KG1 (cell line): ENCODE results near the gene CPO.

ENCODE experiments used
- DNase-seq: peaks from one replicate; lab custom pipeline; 2025; lab: John Stamatoyannopoulos, UW

Gene CPO

DNA sequence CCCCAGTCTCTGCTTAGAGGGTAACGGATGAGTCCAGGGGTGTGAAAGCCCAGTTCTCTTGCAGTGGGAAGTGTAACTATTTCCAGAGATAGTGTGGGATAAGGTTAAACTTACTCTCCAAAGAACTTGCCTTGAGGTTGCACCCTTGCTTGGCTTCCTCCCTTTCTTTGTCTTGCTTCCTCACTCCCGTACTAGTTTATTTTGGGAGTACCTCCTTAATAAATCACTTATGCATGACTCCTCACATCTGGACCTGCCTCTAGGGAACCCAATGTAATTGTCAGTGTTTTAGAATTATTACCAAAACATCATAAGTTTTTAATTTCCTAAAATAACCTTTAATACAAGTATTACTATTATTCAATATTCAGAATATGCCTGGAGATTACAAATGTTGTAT, 35.2 kb downstream of the CPO start:
- DNase-seq, result no peak

DNA sequence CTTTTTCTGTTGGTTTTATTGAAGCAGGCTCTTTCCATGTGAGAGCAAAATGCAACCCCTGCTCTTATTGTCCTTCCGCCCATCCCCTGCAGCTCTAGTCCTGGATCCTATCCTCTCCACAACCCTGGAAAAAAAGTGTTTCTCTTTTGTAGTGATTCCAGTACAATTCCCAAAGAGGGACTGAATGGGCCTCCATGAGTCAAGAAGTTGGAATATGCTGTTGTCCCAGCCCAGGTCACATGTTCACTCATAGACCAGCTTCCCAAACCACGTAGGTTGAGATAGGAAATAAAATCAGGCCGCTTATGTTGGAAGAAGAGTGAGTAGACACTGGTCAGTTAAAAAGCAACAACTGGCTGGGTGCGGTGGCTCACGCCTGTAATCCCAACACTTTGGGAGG, 39.4 kb downstream of the CPO start:
- DNase-seq, result no peak

DNA sequence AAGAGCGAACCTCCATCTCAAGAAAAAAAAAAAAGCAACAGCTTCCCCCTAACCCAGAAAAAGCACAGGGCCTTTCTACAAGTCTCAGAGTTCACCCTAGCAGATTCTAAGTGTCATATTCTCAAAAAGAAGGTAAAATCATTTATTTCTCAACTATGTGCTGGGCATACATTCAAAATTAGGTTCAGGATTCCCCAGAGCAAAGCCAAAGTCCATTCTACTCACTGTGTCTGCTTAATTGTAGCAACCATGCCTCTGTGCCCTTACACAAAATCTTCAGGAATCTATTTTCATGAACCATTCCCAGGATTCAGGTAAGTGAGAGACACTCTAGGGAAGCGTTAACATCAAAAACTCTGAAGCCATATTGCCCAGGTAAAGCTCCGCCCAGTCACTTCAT, 40.0 kb downstream of the CPO start:
- DNase-seq, result no peak

DNA sequence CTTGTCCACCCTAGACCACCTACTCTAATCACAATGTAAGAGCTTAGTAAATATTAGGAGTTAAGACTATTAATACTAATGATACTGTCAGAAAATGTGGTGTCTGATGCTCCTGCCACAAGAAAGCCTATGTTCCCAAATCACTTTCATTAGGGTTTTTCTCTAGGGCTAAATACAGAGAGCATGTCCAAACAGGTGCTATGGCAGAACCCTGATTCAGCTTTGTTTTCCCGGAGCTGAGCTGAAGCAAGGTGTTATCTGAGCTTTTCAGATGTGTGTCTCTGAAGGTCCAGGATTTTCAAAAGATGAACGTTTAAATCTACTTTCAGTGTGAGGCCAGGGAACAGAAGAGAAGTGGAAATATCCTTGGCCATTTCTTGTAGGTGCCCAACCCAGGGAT, 40.6 kb downstream of the CPO start:
- no peak for DNase-seq

DNA sequence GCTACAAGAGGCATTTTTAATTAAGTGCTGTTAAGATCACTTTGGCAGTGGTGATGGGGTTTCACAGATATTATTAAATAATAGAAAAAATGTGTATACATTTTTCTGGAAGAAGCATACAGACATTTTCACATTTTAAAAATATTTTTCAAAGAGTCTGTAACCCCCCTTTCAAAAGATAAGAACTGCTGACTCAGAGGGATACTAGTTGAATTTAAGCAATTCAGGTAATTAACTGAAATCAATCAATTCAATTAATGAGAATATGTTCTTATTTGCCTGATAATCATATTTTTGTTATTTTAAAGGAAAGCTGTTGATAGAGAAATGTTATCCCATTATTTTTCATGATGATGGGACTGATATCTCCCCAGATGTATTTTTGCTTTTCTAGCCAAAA, 41.1 kb downstream of the CPO start:
- DNase-seq, result no peak

DNA sequence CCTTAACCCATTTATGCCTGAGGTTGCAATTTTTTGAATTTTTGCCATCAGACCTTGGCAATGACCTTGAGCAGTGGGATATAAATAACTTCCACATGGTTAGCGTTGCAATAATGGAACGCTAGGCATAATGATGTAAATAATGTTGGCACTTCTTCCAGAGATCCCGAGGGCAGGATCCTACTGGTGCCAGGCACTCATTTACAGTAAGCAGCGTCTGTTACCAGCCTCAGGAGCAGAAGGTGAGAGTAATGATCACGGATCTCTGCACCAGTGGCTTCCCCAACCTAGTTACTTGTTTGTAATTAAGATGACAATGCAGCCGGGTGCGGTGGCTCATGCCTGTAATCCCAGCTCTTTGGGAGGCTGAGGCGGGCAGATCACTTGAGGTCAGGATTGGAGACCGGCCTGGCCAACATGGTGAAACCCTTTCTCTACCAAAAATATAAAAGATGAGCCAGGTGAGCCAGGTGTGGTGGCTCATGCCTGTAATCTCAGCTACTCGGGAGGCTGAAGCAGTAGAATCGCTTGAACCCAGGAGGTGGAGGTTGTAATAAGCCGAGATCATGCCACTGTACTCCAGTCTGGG, 41.9 kb downstream of the CPO start:
- no peak for DNase-seq

DNA sequence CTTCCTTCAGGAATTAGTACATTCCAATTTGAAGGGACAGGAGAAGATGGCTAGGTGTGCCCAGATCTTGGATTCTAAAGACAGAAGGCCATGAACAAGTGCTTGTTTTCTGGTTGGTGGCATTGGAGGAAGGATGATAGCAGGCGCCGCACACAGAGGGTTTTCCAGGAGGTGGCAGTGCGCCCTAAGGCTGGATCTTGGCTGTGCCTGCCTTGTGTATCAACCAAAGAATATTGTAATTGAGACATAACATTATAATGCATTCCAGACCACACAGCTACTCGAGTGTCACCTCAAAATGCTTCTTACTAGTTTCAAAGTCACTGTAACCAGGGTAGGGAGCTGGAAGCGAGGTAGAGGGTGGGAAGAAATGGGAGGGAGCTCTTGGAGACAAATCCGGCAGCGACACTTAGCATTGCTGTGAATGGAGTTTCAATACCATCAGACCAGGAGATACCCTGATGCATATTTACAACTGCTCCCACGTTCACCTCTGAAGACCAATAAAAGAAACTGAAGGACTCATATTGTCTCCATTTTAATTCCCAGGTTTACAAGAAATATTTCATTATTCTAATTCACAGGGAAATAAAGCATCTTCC, 42.5 kb downstream of the CPO start:
- no peak for DNase-seq

DNA sequence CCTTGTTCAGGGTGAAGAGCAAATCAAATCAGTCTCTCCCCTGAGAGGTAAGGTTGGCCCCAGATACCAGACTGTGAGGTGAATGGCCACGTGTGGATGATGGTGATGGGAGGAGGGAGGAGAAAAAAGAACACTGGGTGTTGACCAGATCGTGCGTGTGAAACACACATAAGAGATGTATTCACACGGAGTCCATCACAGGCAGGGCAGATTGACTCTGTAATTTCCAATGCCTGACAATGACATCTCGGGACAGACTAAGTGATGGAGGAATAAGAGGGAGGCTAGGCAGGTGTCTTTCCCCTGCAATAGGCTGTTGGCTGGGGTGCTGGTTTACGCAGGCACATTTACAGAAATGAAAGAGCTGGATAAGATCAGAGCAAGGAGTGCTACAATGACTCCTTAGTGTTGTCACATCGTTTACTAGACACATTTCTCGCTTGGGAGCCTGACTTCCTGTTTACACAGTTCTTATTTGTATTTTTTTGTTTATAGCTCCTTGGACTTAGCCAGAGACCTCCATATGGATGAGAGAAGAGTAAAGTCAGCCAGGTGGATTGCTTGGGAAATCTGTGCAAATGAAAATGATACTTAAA, 43.1 kb downstream of the CPO start:
- DNase-seq, result no peak

DNA sequence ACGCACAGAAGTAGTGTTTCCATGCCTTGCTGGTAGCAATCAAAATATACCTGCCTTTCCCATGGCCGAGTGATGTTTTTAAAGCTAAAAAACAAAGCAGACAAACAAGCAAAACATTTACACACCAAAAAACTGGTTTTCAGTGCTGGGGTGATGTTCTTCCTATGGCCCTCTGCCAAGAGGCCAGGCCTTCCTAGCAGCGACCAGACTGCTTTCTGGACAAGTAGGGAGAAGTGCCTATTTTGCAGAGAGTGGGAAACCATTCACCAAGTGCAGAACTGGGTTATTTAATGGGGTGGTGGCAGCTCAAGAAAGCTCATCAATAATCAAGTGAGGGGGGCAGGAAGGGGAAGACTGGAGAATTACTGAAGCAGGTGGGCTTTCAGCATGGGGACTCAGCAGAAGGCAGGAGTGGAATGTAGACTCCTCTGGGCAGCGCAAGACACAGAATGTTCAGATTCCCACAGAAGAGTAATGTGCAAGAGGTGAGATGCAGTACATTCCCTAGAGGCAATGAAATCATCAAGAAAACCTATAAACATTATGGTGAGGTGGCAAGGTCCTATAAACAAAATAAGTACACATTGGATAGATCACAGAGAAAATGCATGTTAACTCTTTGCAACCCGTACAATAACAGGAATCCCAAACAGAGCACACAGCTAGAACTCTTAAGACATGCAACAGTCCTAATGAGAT, 44.0 kb downstream of the CPO start:
- DNase-seq, result no peak

DNA sequence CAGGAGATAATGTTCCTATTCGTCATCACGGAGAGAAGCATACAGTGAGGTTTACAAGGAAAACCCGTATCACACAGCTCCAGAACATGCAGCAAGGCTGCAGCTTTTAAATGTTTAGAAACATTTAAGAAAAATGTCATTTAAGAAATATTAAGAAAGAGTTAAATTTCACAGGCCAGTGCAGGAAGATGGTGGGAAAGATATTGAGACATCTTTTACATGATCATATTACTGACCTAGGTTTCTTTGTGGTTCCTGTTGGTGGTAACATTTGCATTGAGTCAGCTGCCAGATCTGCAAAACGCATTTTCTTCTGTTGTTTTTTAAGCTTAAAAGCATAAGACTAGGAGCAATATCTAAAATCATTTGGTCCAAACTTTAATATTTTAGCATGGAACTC, 44.9 kb downstream of the CPO start:
- DNase-seq, result no peak

DNA sequence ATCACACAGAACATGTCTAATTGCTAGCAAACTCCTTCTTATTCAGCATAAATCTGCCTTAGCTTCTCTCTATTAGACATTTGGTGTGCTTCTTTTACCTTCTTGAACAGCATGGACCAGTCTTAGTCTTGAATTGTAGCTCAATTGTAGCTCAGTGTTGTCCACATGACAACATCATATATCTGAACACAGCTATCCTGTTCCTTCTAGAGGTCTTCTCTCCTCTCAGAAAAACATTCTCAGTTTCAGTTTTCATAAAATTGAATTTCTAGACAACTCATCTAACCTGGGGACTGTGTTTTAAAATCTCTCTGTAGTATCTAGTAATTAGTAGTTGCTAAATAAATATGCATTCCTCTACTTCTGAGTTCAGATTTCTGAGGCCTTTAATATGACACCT, 47.6 kb downstream of the CPO start:
- DNase-seq, result no peak

DNA sequence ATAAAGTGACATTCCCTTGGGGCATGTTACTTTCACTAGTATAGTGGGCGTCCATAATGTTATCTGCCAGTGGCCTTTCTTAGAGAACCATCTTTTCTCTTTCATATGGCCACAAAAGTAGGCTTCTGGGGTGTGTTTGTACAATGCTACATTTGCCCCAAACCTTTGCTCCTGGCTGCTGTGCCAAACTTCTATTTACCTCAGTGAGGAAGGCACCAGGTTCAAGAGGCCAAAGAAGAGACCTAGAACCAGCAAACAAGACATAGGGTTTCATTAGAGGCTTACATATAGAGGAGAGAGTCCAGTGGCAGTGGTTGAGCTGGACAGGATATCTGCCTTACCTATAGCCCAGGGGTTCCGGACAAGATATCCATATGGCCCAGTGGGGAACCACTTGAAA, 48.5 kb downstream of the CPO start:
- no peak for DNase-seq

DNA sequence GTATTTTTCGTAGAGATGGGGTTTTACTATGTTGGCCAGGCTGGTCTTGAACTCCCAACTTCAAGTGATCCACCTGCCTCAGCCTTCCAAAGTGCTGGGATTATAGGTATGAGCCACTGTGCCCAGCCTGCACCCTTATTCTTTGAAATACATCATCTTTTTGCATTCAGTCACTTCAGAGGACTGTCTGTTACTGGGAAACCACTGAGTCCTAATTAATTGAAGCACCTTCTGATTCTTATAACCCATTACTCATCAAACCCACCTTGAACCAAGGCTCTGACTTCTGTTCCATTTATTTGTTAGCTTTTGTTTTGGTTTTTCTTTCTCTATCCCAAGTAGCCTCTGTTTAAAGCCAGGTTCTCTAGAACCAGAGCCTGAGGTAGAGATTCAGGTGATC, 49.6 kb downstream of the CPO start:
- DNase-seq, result no peak

DNA sequence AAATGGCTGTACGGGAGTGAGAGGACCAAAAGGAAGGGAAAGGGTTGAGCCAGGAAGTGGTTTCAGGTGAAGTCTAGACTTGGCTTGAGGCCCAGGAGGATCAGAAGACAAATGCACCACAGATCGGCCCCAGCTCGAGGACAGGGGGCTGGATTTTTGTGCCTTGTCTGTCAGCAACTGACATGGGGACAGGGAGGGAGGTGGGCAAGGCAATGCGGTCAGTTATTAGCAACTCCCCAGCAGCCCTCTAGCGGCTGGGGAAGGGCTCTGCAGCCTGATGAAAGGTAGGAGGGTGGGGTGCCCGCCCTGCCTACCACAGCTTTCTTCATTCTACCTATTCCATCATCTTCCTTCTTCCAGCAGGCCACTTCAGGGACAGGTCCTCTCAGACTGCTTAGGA, 50.0 kb downstream of the CPO start:
- DNase-seq, result peak; percentile 28

DNA sequence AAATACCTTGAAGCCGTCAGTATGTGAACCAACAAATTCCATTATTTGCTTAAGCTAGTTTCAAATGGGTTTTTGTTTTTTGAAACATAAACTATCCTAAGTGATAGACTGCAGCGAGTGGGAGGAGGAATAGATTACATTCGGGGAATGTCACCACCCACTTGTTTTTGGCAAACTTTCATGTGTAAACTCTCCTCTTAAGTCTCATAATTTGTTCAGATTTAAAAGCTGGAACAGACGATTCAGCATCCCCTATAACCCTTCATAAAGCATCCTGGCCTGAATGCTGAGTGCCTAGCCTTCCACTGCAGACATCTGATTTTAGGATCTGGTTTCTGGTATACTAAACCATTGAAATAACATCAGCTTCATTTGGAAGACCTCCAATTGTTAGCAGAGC, 51.0 kb downstream of the CPO start:
- DNase-seq, result no peak

DNA sequence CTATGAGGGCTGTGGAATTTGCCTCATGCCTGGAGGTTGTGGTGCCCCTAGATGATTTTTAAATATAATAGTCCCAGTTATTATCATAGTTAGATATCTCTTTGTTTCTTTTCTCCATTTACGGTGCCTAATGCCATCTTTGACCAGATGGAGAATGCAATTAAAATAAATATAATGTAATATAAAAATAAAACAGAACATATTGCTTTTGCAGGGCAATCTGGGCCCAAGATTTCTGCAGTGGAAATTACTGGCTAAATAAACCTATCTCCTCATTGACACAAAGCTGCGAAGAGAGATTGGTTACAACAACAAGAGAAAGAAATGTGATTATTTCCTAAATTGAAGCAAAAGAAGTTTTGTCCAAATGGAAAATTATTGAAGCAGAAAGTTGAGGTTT, 51.8 kb downstream of the CPO start:
- no peak for DNase-seq

DNA sequence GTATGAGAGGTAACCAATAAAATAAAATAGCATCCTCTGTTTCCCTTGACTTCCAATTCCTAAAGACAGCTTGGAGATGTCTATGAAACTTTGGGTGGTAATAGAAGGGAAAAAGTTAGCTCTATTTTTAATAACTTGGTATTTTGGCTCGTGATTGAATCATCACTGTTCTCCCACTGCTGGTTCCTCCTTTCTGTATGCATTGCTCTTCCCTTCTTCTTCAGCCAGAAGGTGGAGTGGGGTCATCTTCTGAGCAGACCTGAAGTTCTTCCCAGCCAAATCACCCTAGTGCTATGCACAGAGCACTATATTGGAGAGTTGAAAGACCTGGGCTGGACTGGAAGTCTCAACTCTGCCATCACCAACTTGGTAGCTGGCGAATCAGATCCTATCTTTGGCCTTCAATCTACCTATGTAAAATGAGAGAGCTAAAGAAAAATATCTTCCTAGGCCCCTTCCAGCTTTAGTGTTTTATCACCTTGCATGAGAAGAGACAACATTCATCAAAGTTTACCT, 54.1 kb downstream of the CPO start:
- no peak for DNase-seq

DNA sequence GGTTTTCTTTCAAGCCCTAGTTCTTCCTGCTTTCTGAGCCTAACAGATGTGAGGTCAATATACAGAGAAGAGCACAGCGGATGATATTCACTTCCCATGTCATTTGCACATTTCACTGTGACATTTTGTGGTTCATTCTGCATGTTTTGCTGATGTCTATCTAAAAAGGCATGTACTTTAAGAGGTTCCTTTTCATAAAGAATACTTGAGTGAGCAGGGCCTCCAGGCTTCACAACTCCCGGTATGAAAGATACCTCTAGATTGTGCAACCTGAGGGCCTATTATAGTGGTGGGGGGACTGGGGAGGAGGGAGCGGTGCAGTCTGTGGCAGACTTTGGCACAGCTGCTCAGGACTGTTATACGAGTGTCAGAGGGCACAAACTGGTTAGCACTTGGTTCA, 54.6 kb downstream of the CPO start:
- peak; percentile 29 for DNase-seq

DNA sequence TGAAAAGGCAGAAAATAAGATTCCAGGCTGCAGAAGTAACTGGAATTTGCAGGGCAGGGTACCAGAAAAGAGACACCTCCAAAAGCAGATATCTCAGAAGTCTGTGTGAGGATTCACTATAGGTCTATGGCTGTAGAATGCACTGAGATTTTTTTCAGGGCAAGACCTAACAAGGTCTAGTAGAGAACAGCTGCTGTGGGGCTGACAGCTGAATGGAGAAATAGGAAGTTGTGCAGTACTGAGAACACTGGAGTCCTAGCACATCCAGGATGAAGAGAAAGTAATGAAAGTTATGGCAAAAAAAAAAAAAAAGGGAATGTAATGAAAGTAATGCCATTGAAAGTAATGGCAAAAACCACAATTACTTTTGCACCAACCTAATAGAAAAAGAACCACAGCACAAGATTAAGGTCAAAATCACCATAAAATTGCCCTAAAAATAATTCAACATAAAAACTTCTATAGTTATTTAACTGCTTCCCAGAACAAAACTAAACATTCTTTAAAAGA, 57.3 kb downstream of the CPO start:
- no peak for DNase-seq

DNA sequence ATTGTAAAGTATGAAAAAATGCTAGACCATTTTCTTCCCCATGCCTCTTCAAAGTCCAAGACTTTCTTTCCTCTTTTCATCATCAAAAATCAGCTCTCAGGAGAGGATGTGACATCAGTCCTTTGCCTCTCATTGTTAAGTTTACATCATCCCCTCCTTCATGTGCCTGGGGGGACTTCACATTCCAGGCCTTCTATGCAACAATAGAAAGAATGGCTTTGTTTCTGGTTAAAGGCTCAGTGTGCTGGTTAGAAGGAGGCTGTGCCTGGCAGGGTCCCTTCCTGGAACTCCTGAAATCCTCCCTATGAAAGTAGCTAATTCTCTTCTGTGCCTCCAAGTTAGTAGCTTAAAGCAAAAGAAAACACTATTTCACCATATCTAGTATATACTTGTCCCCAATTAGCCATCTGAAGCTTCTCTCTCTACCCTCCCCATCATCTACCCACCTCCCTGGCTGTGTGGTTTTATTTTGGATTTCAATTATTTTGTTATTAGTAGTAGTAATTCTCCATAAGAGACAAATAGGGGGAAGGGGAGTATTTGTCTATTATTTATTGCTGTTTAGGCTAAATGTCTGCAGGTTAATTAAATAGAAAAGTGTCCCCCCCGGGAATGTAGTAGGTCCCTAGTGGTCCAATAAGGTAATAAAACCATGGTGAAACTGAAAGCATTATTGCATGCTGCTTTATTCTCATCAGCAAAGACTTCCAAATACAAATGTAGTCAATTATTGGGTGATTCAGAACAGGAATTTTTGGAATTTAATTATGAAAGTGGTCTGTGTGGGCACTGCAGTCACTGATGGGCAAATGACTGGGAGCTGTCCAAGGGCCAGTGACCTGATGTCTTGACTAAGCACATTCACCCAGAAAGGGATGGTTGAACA, 69.0 kb downstream of the CPO start:
- DNase-seq, result no peak

DNA sequence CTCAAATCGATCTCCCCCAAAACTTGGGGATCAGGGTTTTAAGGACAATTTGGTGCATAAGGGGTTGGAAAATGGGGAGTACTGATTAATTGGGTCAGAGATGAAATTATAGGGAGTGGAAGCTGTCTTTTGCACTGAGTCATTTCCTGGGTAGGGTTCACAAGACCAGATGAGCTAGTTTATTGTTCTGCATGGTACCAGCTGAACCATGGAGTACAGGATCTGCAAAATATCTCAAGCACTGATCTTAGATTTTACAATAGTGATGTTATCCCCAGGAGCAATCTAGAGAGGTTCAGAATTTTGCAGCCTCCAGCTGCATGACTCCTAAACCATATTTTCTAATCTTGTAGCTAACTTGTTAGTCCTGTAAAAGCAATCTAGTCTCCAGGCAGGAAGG, 73.1 kb downstream of the CPO start:
- DNase-seq, result no peak

DNA sequence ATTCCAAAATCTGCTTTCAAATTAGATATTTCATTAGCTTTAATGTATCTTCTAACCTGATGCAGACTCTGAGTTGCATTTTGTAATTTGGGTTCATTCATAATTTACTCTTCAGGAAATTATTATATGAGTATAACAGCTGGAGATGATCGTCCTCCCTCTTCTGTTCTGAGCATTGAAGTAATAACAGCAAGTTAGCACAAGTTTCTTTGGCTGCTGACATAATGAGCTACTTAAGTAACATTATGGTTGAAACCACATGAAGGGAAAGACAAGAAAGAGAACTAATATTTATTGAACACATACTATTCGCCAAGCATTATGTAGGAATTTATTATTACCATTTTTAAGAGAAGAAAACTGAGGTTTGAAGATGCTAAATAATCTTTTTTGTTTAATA, 75.1 kb downstream of the CPO start:
- DNase-seq, result no peak
